NCI-H2107 treated with DMSO at 0.1 percent for 48 hours (cell line): ENCODE data around the gene B3GLCT.
"Not testable (repeated sequence)": the region's sequence is repeated elsewhere in the genome, so short reads cannot be mapped to it uniquely, and the experiment has no call there.

Source experiments
- DNase-seq: peaks from one replicate; lab custom pipeline; 2025; ENCODE audit not compliant: unreplicated experiment; lab: John Stamatoyannopoulos, UW

B3GLCT gene

DNA sequence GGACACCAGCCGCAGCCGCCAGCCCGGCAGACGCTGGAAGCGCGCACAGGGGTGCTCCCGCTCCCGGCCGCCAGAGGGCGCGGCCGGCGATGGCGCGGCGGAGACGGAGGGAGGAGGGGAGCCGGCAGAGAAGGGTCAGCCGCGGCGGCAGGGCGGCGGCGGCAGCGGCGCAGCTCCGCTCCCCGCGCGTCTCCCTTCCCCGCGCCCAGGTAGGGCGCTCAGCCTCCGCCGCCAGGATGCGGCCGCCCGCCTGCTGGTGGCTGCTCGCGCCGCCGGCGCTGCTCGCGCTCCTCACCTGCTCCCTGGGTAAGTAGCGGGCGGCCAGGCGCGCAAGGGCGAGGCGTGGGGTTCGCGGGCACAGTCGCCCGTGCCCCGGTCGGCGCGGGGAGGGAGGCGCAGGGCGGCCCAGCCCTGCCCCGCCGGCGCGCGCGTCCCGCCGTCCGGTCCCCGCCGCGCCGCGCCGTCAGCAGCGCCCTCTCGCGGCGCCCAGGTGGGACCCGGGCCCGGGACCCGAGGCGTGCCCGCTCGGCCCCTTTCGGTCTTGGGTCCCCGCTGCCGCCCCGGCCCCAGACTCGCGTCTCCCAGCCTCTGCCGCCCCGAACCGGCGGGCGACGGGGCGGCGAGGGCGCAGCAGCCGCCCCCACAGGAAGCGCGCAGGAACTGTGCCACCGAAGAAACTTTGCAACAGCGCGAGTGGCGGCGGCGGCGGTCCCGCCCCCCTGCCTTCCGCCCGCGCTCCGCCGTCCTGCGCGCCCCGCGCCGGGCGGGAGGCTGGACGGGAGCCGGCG lies at the start of gene B3GLCT:
TSS of gene B3GLCT (plus strand) at position 127 of the 788 bp plus-strand sequence. CDS start at position 237, 110 bp downstream.
- peak; percentile 25 for DNase-seq

DNA sequence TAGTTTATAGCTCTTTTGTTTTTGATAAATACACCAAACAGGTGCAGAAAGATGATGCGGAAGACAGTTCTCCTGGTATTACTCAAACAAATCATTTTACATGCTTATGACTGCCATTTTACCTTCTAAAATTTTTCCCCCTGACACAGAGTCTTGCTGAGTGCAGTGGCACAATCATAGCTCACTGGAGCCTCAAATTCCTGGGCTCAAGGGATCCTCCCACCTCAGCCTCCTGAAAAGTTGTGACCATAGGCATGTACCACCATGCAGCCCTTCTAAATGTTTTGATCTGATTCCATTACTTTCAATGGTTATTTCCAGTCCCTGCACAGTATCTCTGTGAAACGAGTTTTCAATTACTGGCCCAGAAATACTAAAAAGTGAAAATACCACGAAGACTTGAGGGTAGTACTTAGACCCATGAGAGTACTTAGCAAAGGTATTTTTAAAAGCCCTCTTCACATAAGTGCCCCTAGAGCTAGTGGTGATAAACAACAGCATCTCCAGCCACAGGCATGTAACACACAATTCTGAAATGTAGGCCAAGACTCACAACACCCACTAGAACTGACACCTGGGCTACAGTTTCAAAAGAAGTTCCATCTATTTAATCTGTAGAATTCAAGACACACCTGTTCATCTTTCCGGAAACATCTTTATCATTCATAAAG lies 49.3 kb upstream of the B3GLCT start:
- DNase-seq, result no peak

DNA sequence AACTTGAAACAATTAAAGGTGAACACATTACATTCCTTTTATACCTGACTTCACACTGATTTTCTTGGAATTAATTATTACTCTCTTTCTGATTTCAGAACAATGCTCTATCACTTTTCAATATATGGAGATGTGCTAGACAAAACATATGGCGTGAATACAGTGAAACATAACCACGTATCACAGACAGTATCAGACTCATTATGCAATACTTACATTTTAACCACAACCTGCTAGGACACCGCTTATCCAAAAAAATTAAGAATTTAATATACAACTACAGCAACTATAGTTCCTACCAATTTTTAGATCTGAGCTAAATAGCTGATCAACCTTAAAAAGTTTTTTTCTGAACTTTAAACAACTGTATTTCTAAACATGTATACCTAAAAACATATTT lies 47.9 kb upstream of the B3GLCT start:
- no peak for DNase-seq

DNA sequence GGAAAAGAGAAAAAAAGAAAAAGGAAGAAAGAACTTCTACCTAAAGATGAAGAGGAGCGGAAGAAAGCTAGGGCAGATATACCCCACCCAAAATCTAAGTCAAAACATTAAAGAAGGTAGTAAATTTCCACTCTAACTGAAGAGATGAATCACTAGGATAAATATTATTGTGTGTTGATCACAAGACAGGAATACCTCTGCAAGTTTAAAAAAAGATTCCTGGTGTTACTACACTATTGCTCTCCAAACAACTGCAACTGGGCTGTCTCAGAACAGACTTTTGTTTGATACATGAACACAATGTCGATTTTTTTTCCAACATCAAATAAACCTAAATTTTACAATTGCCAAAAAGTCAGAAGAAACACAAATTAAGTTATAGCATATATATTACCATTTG lies 44.8 kb upstream of the B3GLCT start:
- no peak for DNase-seq

DNA sequence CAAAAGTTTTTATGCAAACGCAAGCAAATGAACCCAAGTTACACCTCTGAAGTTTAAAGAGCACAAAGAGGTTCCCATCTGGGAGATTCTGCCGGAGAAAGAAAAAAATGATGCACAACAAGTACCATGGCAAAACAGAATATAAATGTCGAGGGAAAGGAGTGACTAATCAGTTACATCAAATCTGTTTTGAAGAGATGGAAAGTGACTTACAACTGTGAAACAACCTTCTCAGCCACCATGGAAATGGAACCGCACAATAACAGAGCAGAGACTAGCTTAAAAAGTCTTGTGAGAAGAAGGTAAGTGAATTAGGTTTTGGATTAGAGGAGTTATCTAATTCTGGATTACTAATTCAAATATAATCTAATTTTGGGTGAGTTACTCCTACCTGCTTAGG lies 40.5 kb upstream of the B3GLCT start:
- no peak for DNase-seq

DNA sequence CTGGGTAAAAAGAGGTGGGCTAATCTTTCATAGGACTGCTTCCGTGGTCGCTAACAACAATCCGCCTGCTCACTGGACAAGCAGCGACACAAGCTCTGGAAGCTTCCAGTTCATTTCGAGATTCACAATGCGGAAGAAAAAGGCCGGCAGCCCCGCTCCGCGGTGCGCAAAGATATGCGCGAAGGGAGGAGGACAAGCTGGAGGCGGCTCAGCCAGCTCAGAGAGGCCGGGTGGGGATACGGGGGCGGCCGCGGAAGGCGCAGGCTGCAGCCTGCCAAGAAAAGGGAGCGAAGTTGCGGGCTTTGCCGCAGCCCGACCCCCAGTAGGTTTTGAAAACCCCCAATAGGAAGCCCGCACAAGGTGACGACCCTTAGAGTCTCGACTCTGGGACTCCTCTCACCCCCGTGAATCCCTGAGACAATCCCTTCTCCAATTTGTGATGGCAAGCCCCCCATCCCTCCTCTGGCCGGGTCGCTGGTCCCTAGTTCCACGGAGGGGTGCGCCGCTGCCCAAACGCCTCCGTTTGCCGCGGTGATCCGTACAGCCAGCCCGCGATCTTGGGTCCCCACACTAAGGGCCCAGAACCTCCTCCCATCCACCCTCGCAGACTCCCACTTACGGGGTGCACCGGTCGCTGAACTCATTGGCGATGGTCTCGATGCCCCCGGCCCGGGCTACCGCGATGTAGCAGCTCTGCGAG lies 38.8 kb upstream of the B3GLCT start:
- no peak for DNase-seq

DNA sequence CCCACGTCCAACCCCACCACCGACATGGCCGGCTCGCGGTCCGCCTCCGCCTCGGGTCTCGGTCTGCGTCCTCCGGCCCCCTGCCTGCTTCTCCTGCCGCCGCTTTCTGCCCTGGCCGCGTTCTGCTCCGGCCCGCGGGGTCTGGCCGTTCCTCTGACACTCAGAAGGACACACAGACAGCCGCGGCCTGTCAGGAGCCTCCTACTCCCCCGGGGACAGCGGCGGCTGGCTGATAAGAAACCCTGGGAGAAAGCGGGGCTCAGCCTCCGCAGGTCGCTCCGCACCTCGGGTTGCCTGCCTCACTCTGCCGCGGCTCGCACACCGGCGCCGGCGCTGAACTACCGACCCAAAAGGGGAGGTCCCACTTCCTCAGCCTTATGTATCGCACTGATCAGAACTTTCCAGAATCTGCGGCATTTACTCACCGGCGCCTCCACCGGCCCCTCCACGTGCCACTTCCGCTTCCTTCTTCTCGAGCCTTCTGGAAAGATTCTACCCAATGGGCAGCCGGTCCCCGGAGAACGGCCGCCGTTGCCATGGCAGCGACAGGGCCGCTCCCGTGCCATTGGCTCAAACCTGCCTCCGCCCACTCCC lies 38.1 kb upstream of the B3GLCT start, which contains the start of gene HSPH1:
TSS of gene HSPH1 (minus strand) at position 348 of the 594 bp plus-strand sequence. CDS start at position 26, 322 bp downstream.
- DNase-seq, result peak; percentile 91

DNA sequence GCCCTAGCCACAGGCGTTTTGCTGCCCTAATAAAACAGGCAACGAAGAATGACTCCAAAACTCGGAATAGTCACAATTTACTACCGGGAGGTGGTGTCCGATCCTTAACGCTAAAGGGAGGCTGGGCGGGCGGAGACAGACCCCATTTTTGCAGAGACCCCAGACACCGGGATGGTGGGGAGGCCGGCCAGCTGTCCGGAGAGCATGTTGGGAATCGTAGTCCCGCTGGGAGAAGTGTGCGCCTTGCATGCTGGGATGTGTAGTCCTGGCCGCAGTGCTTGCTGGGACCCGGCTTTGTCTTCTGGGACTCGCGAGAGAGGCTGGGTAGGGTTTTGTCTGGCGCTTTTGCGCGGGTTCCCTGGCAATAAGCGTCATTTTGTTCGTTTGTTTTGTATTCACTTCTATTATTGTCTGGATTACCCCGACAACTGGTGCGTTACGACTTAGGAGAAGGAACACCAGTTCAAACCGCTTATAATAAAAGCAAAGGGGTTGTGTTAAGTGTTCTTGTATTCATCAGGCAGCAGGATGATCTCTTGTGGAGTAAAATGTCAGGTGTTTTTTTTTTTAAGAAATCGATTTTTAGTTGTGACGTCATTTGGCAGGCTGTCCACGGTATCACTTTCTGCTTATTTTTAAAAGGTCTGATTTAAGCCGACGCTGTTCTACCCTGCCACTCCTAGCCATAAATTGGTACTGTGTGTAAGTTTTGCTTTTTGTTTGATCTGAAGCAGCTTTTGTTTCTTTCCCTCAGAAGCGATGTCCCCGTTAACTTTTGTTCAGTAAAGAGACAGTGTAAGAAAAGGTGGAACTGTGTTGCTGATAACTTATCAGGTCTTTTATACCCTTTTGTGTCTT lies 37.4 kb upstream of the B3GLCT start:
- peak; percentile 97 for DNase-seq

DNA sequence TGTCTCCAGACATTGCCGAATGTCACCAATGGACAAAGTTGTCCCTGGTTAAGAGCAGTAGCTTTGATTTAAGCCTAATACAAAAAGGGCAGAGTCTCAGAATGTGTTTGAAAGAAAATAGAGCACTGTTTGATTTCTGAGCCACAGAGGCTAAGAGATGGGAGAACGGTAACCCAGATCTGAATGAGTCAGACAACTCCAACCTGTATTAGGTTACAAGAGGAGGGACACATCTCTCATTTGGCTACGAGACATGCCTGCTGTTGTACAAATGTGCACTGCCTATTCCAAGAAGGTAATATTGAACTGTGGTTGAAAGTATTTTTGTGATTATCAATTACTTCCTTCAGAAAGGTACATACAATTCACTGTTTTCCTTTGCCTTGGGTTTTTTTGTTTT lies 33.2 kb upstream of the B3GLCT start:
- DNase-seq, result no peak

DNA sequence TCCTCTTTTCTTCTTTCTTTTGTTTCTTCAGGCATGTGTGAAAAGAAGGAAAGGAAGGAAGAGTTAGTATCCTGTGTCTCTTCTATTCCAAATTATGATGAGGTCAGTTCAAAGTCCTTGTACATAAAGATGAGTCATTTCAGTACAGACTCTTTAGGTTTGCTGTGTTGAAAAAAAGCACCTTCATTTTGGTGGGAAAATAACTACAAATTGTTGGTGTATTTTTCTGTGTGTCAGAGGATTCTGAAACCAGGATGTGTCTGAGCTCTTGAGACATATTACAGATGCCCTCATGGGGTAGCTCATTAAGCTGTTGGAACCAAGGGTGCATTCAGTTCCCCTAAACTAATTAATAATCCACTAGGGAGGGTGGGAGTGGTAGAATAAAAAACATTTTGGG lies 32.3 kb upstream of the B3GLCT start:
- DNase-seq, result no peak

DNA sequence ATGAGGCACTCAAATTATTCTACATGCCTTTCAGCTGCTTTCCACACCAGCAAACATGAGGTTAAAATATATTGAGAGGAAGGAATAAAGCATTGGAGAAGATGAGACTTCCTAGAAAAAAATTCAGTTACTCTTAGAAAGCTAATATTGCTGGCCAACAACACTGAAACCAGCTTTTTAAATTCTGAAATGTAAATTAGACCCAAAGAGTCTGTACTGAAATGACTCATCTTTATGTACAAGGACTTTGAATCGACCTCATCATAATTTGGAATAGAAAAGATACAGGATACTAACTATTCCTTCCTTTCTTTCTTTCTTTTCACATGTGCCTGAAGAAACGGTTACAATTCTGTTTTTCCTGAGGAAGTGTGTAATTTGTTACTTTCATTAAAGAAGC lies 31.6 kb upstream of the B3GLCT start:
- DNase-seq, result no peak

DNA sequence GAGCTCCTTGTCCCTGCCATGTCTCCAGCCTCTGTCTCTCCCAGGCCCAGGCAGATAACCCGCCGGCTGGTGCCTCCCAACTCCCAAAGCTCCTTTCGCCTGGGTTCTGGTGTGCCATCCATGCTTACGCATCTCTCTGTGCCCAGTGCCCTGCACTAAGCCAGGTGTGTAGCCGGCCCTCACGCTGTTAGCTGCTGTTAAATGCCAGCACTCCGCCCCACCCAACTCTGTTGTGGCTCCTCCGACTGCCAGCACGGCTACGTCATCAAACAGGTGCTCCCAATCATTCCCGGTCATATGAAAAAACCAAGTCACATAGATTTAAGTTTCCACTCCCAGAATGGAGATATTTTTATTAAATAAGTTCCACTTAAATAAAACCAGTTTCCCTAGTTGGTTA lies 31.0 kb upstream of the B3GLCT start:
- no peak for DNase-seq

DNA sequence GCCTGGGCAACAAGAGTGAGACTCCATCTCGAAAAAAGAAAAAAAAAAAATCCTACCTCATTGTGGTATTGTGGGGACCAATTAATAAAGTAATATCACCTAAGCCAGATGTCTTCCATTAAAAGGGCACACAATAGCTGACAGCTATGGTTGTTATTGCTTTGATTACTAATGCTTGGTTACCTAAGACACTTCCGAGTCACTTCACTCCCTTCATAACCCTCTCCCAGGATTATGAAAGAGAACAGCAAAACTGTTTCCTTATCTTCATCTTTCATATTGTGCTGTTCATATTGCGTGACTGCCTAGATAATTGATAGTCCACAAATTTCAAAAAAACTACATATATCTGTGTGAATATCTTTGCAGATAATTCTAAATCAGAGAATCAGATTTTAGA lies 27.8 kb upstream of the B3GLCT start:
- no peak for DNase-seq

DNA sequence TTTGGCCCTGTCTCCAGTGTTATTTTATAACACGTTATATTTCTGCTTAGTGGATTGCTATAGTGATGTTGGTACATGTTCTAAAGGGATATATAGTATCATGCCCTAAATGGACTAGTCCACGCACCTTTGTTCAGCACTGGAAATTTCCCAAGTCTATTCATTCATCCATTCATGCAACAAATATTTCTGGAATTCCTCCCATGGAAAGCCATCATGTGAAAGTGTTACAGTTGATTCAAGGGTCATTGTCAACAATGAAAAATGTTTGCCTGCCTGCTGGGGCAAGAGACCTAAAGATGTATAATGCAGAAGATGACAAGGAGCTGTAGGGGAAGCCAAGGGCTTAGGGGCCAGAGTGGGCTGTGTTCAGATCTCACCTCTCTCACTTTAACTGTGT lies 27.2 kb upstream of the B3GLCT start:
- DNase-seq, result no peak

DNA sequence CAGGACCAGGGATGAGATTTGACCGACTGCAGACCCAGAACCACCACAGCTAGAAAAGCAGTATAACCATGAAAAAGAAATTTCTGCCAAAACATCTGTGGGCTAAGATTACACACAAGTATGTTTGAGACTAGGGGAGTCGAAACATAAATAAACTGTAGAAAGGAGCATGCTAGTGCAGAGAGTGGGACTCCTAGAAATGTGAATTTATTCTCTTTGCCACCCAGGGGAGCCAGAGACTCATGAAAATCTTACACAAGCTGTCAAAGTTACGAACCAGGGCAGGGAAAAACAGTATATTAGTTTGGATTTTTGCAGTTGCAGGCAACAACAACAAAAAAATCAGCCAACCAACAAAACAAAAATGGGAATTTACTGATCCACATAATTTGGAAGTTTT lies 25.8 kb upstream of the B3GLCT start:
- DNase-seq, result no peak

DNA sequence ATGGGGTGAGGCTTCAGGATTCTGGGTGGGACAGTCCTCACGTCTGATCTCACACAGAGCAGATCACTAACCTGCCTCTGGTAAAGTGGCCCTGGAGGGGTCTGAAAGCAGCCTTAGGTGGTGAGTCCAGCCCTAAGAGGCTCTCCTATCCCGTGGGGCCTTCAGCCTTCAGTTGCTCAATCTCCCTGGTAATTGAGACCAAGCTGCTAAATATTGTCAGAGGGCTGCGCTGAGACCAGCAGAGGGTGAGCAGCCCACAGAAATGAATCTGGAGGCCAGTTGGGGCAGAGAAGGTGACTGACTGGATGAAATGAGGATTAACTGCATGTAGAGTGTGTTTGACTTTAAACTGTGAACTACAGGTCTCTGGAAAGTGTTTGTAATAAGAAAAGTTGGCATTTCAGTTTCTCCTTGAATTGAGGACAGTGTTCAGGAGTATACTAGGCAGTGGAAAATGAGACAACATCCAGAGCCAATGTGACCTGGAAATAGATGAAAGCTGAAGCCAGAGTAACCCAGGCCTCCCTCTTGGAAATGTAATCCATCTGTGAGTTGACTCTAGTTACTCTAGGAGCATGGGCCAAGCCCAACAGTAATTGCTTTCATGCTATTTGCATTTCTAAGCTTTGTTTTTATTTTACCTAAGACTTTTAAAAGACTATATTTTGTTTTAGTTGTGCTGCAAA lies 23.8 kb upstream of the B3GLCT start:
- DNase-seq, result no peak

DNA sequence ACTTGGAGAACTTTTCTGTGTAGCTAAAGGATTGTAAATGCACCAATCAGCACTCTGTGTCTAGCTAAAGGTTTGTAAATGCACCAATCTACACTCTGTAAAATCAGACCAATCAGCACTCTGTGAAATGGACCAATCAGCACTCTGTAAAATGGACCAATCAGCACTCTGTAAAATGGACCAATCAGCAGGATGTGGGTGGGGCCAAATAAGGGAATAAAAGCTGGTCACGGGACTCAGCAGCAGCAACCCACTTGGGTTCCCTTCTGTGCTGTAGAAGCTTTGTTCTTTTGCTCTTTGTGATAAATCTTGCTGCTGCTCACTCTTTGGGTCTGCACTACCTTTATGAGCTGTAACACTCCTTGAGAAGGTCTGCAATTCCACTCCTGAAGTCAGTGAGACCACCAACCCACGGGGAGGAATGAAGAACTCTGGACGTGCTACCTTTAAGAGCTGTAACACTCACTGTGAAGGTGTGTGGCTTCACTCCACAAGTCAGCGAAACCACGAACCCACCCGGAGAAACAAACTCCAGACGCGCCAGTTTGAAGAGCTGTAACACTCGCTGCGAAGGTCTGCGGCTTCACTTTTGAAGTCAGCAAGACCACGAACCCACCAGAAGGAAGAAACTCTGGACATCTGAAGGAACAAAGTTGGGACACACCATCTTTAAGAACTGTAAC lies 21.8 kb upstream of the B3GLCT start:
- DNase-seq, result not testable (repeated sequence)

DNA sequence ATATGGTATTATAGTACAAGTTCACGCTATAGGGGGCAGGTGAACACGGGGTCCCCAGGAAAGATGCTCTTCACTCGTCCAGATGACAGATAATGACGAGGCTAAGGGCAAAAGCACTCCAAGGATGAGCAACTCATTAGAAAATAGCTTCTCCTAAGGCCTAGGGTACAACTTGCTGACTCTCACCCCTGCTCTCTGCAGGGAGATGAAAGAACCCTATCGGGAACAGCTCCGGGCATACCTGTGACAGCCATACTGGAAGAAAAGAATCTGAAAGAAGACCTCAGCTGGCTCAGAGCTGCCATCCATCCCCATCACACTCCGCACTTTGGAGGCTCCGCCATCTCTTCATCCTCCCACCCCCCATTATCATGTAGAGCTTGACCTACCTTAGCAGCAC lies 20.5 kb upstream of the B3GLCT start:
- no peak for DNase-seq

DNA sequence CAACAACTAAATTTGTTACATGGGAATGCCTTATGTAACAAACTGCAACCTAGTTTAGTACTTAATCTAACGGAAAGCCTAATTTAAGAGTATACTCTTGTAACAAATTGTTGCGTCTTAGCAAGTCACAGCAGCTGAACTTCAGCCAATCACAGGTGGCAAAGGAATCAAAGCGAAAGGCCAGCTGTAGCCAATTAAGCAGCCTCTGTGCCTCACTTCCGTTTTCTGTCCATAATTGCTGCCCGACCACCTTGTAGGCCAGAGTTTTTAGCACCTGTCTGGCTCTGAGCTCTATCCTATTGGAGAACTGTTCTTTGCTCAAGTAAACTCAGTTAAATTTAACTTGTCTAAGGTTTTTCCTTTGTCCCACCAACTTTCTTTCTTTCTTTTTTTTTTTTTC lies 20.0 kb upstream of the B3GLCT start:
- no peak for DNase-seq
